Breast epithelium (tissue), 3 donors: ENCODE measurements around the gene ADARB1.

ENCODE experiments used
- CTCF ChIP-seq, 3 donors: fragments of 450-650 bp; IDR thresholded peaks; one replicate each; pipeline ENCODE4 v1.5.1; 2016 to 2017; ENCODE audit warnings: antibody characterized with exemption in 3 of 3, mild to moderate bottlenecking in 3 of 3, moderate library complexity in 3 of 3
- POLR2A ChIP-seq: fragments of 450-650 bp; IDR thresholded peaks from one replicate; pipeline ENCODE4 v1.6.1; 2016; ENCODE audit warnings: antibody characterized with exemption, mild to moderate bottlenecking, moderate library complexity

DNA sequence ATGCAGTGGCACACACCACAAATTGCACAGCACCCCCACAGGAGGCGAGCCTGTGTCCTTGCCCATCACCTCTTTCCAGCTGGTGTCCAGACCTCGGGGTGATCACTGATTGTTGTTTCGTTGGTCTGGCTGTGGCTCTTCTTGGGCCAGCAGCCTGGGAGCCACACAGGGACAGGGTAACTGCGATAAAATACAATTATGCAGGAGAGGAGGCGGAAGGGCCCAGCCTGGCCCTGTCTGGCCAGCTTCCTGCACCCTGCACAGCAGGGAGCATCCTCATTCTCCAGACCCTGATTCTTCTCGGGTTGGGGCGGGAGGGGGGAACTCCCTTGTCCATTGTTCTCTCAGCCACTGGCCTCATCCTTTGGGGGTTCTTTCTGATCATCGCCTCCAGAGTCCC is 83.6 kb downstream of the ADARB1 start:
- TF ChIP-seq CTCF (IDR thresholded peaks at IDR 0.05) (no peak), POLR2A (no peak)
